HepG2 (cell line): ENCODE results near the gene BIRC5. TPM values are rescaled to one million over a fixed set of nuclear protein-coding genes. Genes with fewer than 3 reads are reported as not detected.

Experiments
- CBX5 ChIP-seq: sonication (generic); formaldehyde crosslinking; IDR thresholded peaks from 2 replicates; pipeline ENCODE4 v1.4.0; 2020; ENCODE audit warnings: missing genetic modification reagents, borderline replicate concordance
- CEBPG ChIP-seq: IDR thresholded peaks from 2 replicates; pipeline ENCODE4 v1.6.1; 2016
- CTCF ChIP-seq: sonication (generic); formaldehyde crosslinking; IDR thresholded peaks from 2 replicates; pipeline ENCODE4 v1.5.0; 2020; ENCODE audit warnings: mild to moderate bottlenecking, missing genetic modification reagents, moderate library complexity
- HINFP ChIP-seq: sonication (generic); formaldehyde crosslinking; IDR thresholded peaks from 2 replicates; pipeline ENCODE4 v1.4.0; 2020; ENCODE audit warnings: low read depth, mild to moderate bottlenecking, missing genetic modification reagents
- IKZF5 ChIP-seq: IDR thresholded peaks from 2 replicates; pipeline ENCODE4 v1.6.1; 2018; ENCODE audit warnings: missing genetic modification reagents, mild to moderate bottlenecking, missing compliant biosample characterization
- NFIB ChIP-seq: sonication (generic); formaldehyde crosslinking; IDR thresholded peaks from 2 replicates; pipeline ENCODE4 v1.9.0; 2021; ENCODE audit warnings: missing genetic modification reagents, mild to moderate bottlenecking, borderline replicate concordance
- RFXAP ChIP-seq: sonication (generic); formaldehyde crosslinking; IDR thresholded peaks from 2 replicates; pipeline ENCODE4 v1.4.0; 2020; ENCODE audit warnings: missing genetic modification reagents, borderline replicate concordance
- SIN3B ChIP-seq: fragments of 150-350 bp; IDR thresholded peaks from 2 replicates; pipeline ENCODE4 v1.6.1; 2014; ENCODE audit warnings: low read length
- TEF ChIP-seq: sonication (generic); formaldehyde crosslinking; IDR thresholded peaks from 2 replicates; pipeline ENCODE4 v1.5.0; 2020; ENCODE audit warnings: missing genetic modification reagents
- XBP1 ChIP-seq: sonication (generic); formaldehyde crosslinking; IDR thresholded peaks from 2 replicates; pipeline ENCODE4 v1.5.0; 2020; ENCODE audit warnings: missing genetic modification reagents
- ZBTB10 ChIP-seq: sonication (generic); formaldehyde crosslinking; IDR thresholded peaks from 2 replicates; pipeline ENCODE4 v1.4.0; 2020; ENCODE audit warnings: missing genetic modification reagents, borderline replicate concordance
- ZMYM2 ChIP-seq: sonication (generic); formaldehyde crosslinking; IDR thresholded peaks from 2 replicates; pipeline ENCODE4 v1.8.0; 2022; ENCODE audit warnings: mild to moderate bottlenecking, missing genetic modification reagents
- ZNF24 ChIP-seq: fragments of 450-650 bp; IDR thresholded peaks from 2 replicates; pipeline ENCODE4 v1.6.1; 2017; ENCODE audit warnings: antibody characterized with exemption, mild to moderate bottlenecking
- ZNF251 ChIP-seq: sonication (generic); formaldehyde crosslinking; IDR thresholded peaks from 2 replicates; pipeline ENCODE4 v1.9.0; 2021; ENCODE audit warnings: mild to moderate bottlenecking, missing genetic modification reagents
- ZNF543 ChIP-seq: sonication (generic); formaldehyde crosslinking; IDR thresholded peaks from 2 replicates; pipeline ENCODE4 v1.4.0; 2020; ENCODE audit warnings: mild to moderate bottlenecking, missing genetic modification reagents
- ZNF550 ChIP-seq: sonication (generic); formaldehyde crosslinking; IDR thresholded peaks from 2 replicates; pipeline ENCODE4 v1.4.0; 2020; ENCODE audit warnings: mild to moderate bottlenecking, missing genetic modification reagents, borderline replicate concordance
- ZNF713 ChIP-seq: sonication (generic); formaldehyde crosslinking; IDR thresholded peaks from 2 replicates; pipeline ENCODE4 v1.4.0; 2020; ENCODE audit warnings: mild to moderate bottlenecking, missing genetic modification reagents
- ZNF772 ChIP-seq: sonication (generic); formaldehyde crosslinking; IDR thresholded peaks from 2 replicates; pipeline ENCODE4 v1.5.0; 2020; ENCODE audit warnings: mild to moderate bottlenecking, missing genetic modification reagents
- ZUFSP ChIP-seq: sonication (generic); formaldehyde crosslinking; IDR thresholded peaks from 2 replicates; pipeline ENCODE4 v1.9.0; 2021; ENCODE audit warnings: missing genetic modification reagents, mild to moderate bottlenecking, borderline replicate concordance
- polyA plus RNA-seq, 8 experiments: library from polyadenylated mRNA; depleted of rRNA in 3 of 8; stranded (reverse) in 7 of 8; unstranded in 1 of 8; fragments of >200 nt; fragmentation: Illumina TruSeq in 4 of 8; extraction: Trizol in 4 of 8; gene quantifications; 2 replicates each; pipeline versions ENCODE4 v1.2.1 to v1.2.3, GENCODE V29; 2011 to 2016; ENCODE audit warnings: low read depth in 4 of 8, missing spikeins in 1 of 8, mixed read lengths in 1 of 8; ENCODE audit not compliant: insufficient read depth in 1 of 8
- total RNA-seq, 5 experiments: library from RNA; depleted of rRNA; stranded (reverse); fragments of >200 nt; fragmentation: Illumina TruSeq; extraction: Trizol; gene quantifications; 2 replicates each; pipeline ENCODE4 v1.2.3, GENCODE V29; 2016; ENCODE audit warnings: low read depth in 1 of 5

The BIRC5 gene
- total and polyA plus RNA-seq, 2 of the 13 experiments (the other 11 are each of a cell fraction or from before 2014, with no cell fraction given), result 30.3 to 135 TPM

GRCh38 chr17:78168242-78168902, 45.7 kb upstream of the BIRC5 start, which contains the start of gene SYNGR2 (continued):
- TF ChIP-seq HINFP (CRISPR knock-in tag) (no peak), ZMYM2 (CRISPR knock-in tag) (no peak), ZNF251 (CRISPR knock-in tag) (no peak), SIN3B (no peak), CBX5 (CRISPR knock-in tag) (0 out of 2 replicates have a peak, but pooled peaks have one; percentile 14), ZUFSP (CRISPR knock-in tag) (no peak), TEF (CRISPR knock-in tag) (peak; percentile 68; the same call in 1 of the 2 replicates), ZNF24 (no peak), ZNF550 (CRISPR knock-in tag) (no peak), CTCF (CRISPR knock-in tag) (peak; percentile 32; the same call in 1 of the 2 replicates), CEBPG (no peak), IKZF5 (CRISPR knock-in tag) (peak; percentile 47; the same call in 1 of the 2 replicates), ZBTB10 (CRISPR knock-in tag) (0 out of 2 replicates have a peak, but pooled peaks have one; percentile 59), XBP1 (no peak), ZNF772 (CRISPR knock-in tag) (no peak), NFIB (CRISPR knock-in tag) (no peak), ZNF713 (CRISPR knock-in tag) (no peak), ZNF543 (CRISPR knock-in tag) (peak; percentile 21; the same call in 1 of the 2 replicates), RFXAP (CRISPR knock-in tag) (peak; percentile 85)
